Gastrocnemius medialis (tissue), 4 donors: ENCODE data around the gene RAB33B.

ENCODE experiments used
- POLR2A ChIP-seq, 2 donors: fragments of 450-650 bp; IDR thresholded peaks; one replicate each; pipeline ENCODE4 v1.6.1; 2017; ENCODE audit warnings: antibody characterized with exemption in 2 of 2, mild to moderate bottlenecking in 2 of 2, moderate library complexity in 2 of 2
- TF ChIP-seq, protein P1 (sequence below), 5 experiments: fragments of 450-650 bp in 3 of 5; fragments of 200-600 bp in 2 of 5; sonication (generic) in 2 of 5; IDR thresholded peaks in 4 of 5; conservative IDR thresholded peaks in 1 of 5; 1 replicate in 4 of 5; 2 replicates in 1 of 5; pipeline ENCODE4 v1.5.1; 2016 to 2019; ENCODE audit warnings: antibody characterized with exemption in 5 of 5, mild to moderate bottlenecking in 3 of 5, moderate library complexity in 3 of 5

- TF ChIP-seq, protein P1, sequence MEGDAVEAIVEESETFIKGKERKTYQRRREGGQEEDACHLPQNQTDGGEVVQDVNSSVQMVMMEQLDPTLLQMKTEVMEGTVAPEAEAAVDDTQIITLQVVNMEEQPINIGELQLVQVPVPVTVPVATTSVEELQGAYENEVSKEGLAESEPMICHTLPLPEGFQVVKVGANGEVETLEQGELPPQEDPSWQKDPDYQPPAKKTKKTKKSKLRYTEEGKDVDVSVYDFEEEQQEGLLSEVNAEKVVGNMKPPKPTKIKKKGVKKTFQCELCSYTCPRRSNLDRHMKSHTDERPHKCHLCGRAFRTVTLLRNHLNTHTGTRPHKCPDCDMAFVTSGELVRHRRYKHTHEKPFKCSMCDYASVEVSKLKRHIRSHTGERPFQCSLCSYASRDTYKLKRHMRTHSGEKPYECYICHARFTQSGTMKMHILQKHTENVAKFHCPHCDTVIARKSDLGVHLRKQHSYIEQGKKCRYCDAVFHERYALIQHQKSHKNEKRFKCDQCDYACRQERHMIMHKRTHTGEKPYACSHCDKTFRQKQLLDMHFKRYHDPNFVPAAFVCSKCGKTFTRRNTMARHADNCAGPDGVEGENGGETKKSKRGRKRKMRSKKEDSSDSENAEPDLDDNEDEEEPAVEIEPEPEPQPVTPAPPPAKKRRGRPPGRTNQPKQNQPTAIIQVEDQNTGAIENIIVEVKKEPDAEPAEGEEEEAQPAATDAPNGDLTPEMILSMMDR (IDR thresholded peaks at IDR 0.05 in 4 of 5, conservative IDR thresholded peaks at IDR 0.05 in 1 of 5), result no peak
- no peak for TF ChIP-seq POLR2A (IDR thresholded peaks at IDR 0.05)
Observed at GRCh38 chr4:139450586-139450985, 3.3 kb upstream of the RAB33B start.
